A549 (cell line): ENCODE measurements around the gene TXNIP. TPM values are rescaled to one million over a fixed set of nuclear protein-coding genes. Genes with fewer than 3 reads are reported as not detected.

Experiments used
- ATAC-seq, 2 experiments: fragments of 200-7000 bp in 1 of 2; fragments of >200 bp in 1 of 2; cut with Nextera tagmentation in 1 of 2; cut with Tn5 transposase in 1 of 2; 3 replicates each; pipeline versions ENCODE4 v1.8.0 to v1.9.1; 2018 to 2020; ENCODE audit warnings: mild to moderate bottlenecking in 1 of 2, moderate library complexity in 1 of 2
- CTCF ChIA-PET: fragments of 300-600 bp; sonication (Branson Sonifier 250); formaldehyde crosslinking; extraction: SDS; loops from one replicate; lab custom pipeline; 2021; ENCODE audit warnings: antibody characterized with exemption, inconsistent platforms; lab: Yijun Ruan, JAX
- POLR2A ChIA-PET: fragments of 350-600 bp; formaldehyde crosslinking; extraction: SDS; loops from one replicate; lab custom pipeline; 2021; ENCODE audit warnings: antibody characterized with exemption, inconsistent platforms; lab: Yijun Ruan, JAX
- DNase-seq, 2 experiments: peaks; one replicate each; pipeline versions ENCODE4 v3.0.0 to v3.0.0-alpha.2; 2011 to 2016; ENCODE audit warnings: low read depth in 1 of 2, low spot score in 1 of 2
- FAIRE-seq: peaks from 2 replicates; lab custom pipeline; 2011; peaks lifted over from hg19 to GRCh38; lab: Jason Lieb, UNC
- H3K27ac ChIP-seq, 2 experiments: fragments of >200 bp; sonication (Bioruptor Twin); formaldehyde crosslinking; 3 replicates each; pipeline ENCODE4 v1.5.1; 2016 to 2017
- H3K4me1 ChIP-seq: fragments of >200 bp; sonication (Bioruptor Twin); formaldehyde crosslinking; 3 replicates; pipeline ENCODE4 v1.6.1; 2016
- H3K4me2 ChIP-seq: fragments of >200 bp; sonication (Bioruptor Twin); formaldehyde crosslinking; 3 replicates; pipeline ENCODE4 v1.6.1; 2016
- H3K4me3 ChIP-seq: fragments of >200 bp; sonication (Bioruptor Twin); formaldehyde crosslinking; 3 replicates; pipeline ENCODE4 v1.5.1; 2016
- H3K9me3 ChIP-seq: fragments of >200 bp; sonication (Bioruptor Twin); formaldehyde crosslinking; 3 replicates; pipeline ENCODE4 v1.6.1; 2016
- ATOH8 ChIP-seq: fragments of 250-450 bp; sonication (Bioruptor Pico); IDR thresholded peaks from 2 replicates; pipeline ENCODE4 v1.5.0; 2020; ENCODE audit warnings: low read depth, mild to moderate bottlenecking, moderate library complexity
- BHLHE40 ChIP-seq: IDR thresholded peaks from 2 replicates; pipeline ENCODE4 v1.6.1; 2012; ENCODE audit warnings: low read depth, low read length, inconsistent platforms
- CEBPB ChIP-seq, 2 experiments: fragments of >200 bp in 1 of 2; sonication (Bioruptor Twin) in 1 of 2; formaldehyde crosslinking in 1 of 2; IDR thresholded peaks; 2 replicates each; pipeline ENCODE4 v1.6.1; 2012 to 2016
- CHD2 ChIP-seq: fragments of 150-350 bp; IDR thresholded peaks from 2 replicates; pipeline ENCODE4 v1.6.1; 2014; ENCODE audit warnings: low read length; ENCODE audit not compliant: partially characterized antibody
- CHD4 ChIP-seq: fragments of 200-600 bp; sonication (generic); IDR thresholded peaks from 2 replicates; pipeline ENCODE4 v1.6.1; 2016; ENCODE audit warnings: antibody characterized with exemption, mild to moderate bottlenecking, borderline replicate concordance
- E2F6 ChIP-seq: IDR thresholded peaks from 2 replicates; pipeline ENCODE4 v1.6.1; 2012; ENCODE audit warnings: low read depth, borderline replicate concordance
- EHMT2 ChIP-seq: fragments of 200-600 bp; sonication (generic); IDR thresholded peaks from 2 replicates; pipeline ENCODE4 v1.6.1; 2016; ENCODE audit warnings: antibody characterized with exemption, low read depth, mild to moderate bottlenecking, moderate library complexity
- EP300 ChIP-seq, 2 experiments: fragments of >200 bp; sonication (Bioruptor Twin); formaldehyde crosslinking; IDR thresholded peaks; 2 replicates in 1 of 2; 3 replicates in 1 of 2; pipeline ENCODE4 v1.6.1; 2016 to 2017
- ESRRA ChIP-seq: fragments of 150-350 bp; IDR thresholded peaks from 2 replicates; pipeline ENCODE4 v1.6.1; 2014; ENCODE audit warnings: mild to moderate bottlenecking, low read length, borderline replicate concordance
- FOSB ChIP-seq: fragments of 250-450 bp; sonication (Bioruptor Pico); IDR thresholded peaks from 2 replicates; pipeline ENCODE4 v1.5.0; 2020; ENCODE audit warnings: mild to moderate bottlenecking, moderate library complexity
- FOSL2 ChIP-seq, 2 experiments: fragments of 450-650 bp in 1 of 2; fragments of >200 bp in 1 of 2; sonication (Bioruptor Twin) in 1 of 2; formaldehyde crosslinking; IDR thresholded peaks; 2 replicates each; pipeline versions ENCODE4 v1.5.0 to v1.6.1; 2016 to 2020; ENCODE audit warnings: mild to moderate bottlenecking in 1 of 2, moderate library complexity in 1 of 2
- FOXS1 ChIP-seq: fragments of 250-450 bp; sonication (Bioruptor Pico); IDR thresholded peaks from 2 replicates; pipeline ENCODE4 v1.5.0; 2020; ENCODE audit warnings: mild to moderate bottlenecking, moderate library complexity
- HDAC2 ChIP-seq: fragments of 200-600 bp; sonication (generic); IDR thresholded peaks from 2 replicates; pipeline ENCODE4 v1.6.1; 2016
- HOXB13 ChIP-seq: fragments of 250-450 bp; sonication (Bioruptor Pico); IDR thresholded peaks from 2 replicates; pipeline ENCODE4 v1.5.0; 2020; ENCODE audit warnings: low read depth, mild to moderate bottlenecking, moderate library complexity
- HOXB5 ChIP-seq: fragments of 250-450 bp; sonication (Bioruptor Pico); IDR thresholded peaks from 2 replicates; pipeline ENCODE4 v1.5.0; 2020; ENCODE audit warnings: mild to moderate bottlenecking, moderate library complexity
- JUNB ChIP-seq: fragments of >200 bp; sonication (Bioruptor Twin); formaldehyde crosslinking; IDR thresholded peaks from 2 replicates; pipeline ENCODE4 v1.6.1; 2016
- MAFK ChIP-seq: fragments of 450-650 bp; IDR thresholded peaks from 2 replicates; pipeline ENCODE4 v1.6.1; 2014; ENCODE audit not compliant: partially characterized antibody
- MYC ChIP-seq: IDR thresholded peaks from 2 replicates; pipeline ENCODE4 v1.6.1; 2012; ENCODE audit warnings: mild to moderate bottlenecking, inconsistent platforms, low read length, improper control_type of control experiment, borderline replicate concordance
- NFE2L2 ChIP-seq: fragments of 150-350 bp; conservative IDR thresholded peaks from 2 replicates; pipeline ENCODE4 v1.6.1; 2014; ENCODE audit warnings: low read length
- NR3C1 ChIP-seq: fragments of >200 bp; sonication (Bioruptor Twin); formaldehyde crosslinking; IDR thresholded peaks from 3 replicates; pipeline ENCODE4 v1.6.1; 2017
- POLR2A ChIP-seq: IDR thresholded peaks from 2 replicates; pipeline ENCODE4 v1.6.1; 2012; ENCODE audit warnings: mild to moderate bottlenecking, low read length
- RAD21 ChIP-seq, 2 experiments: fragments of >200 bp in 1 of 2; sonication (Bioruptor Twin) in 1 of 2; formaldehyde crosslinking in 1 of 2; IDR thresholded peaks in 1 of 2; conservative IDR thresholded peaks in 1 of 2; 2 replicates in 1 of 2; 3 replicates in 1 of 2; pipeline ENCODE4 v1.6.1; 2012 to 2018; ENCODE audit warnings: inconsistent platforms in 1 of 2
- RFX5 ChIP-seq: fragments of 450-650 bp; IDR thresholded peaks from 2 replicates; pipeline ENCODE4 v1.7.1; 2014; ENCODE audit warnings: antibody characterized with exemption, mild to moderate bottlenecking, moderate library complexity
- RNF2 ChIP-seq: fragments of 200-600 bp; sonication (generic); IDR thresholded peaks from 2 replicates; pipeline ENCODE4 v1.6.1; 2016; ENCODE audit warnings: low read depth, mild to moderate bottlenecking, antibody characterized with exemption, moderate library complexity, borderline replicate concordance
- SREBF2 ChIP-seq: fragments of 450-650 bp; IDR thresholded peaks from 2 replicates; pipeline ENCODE4 v1.6.1; 2014; ENCODE audit warnings: mild to moderate bottlenecking, moderate library complexity
- TFCP2L1 ChIP-seq: fragments of 250-450 bp; sonication (Bioruptor Pico); IDR thresholded peaks from 2 replicates; pipeline ENCODE4 v1.5.0; 2021; ENCODE audit warnings: mild to moderate bottlenecking
- ZC3H11A ChIP-seq: fragments of 450-650 bp; IDR thresholded peaks from 2 replicates; pipeline ENCODE4 v1.6.1; 2014; ENCODE audit warnings: antibody characterized with exemption, mild to moderate bottlenecking
- ZFP36 ChIP-seq: fragments of 450-650 bp; IDR thresholded peaks from 2 replicates; pipeline ENCODE4 v1.6.1; 2014; ENCODE audit warnings: borderline replicate concordance; ENCODE audit not compliant: partially characterized antibody
- ZNF302 ChIP-seq: fragments of 250-450 bp; sonication (Bioruptor Pico); IDR thresholded peaks from 2 replicates; pipeline ENCODE4 v1.9.0; 2021; ENCODE audit warnings: inconsistent platforms, mild to moderate bottlenecking, moderate library complexity
- ZSCAN20 ChIP-seq: fragments of 250-450 bp; sonication (Bioruptor Pico); IDR thresholded peaks from 2 replicates; pipeline ENCODE4 v1.8.0; 2022; ENCODE audit warnings: mild to moderate bottlenecking, moderate library complexity
- whole genome bisulfite sequencing: methylation state at CpG from one replicate; pipeline ENCODE4 v1.1.6; 2017; ENCODE audit errors: missing lambda C conversion rate; 5-methylcytosine and 5-hydroxymethylcytosine counted together
- polyA minus RNA-seq: library from RNA; depleted of rRNA, polyadenylated mRNA; stranded (reverse); fragments of >200 nt; gene quantifications from 2 replicates; pipeline ENCODE4 v1.2.3, GENCODE V29; 2011; rRNA and poly(A)+ RNA removed
- polyA plus RNA-seq, 4 experiments: library from polyadenylated mRNA; depleted of rRNA in 3 of 4; stranded (reverse); fragments of >200 nt; fragmentation: RNase III in 1 of 4; extraction: RNeasy Plus Mini Kit Qiagen cat#74134 plus additional on column Dnase treatment in 1 of 4; gene quantifications; 2 replicates in 3 of 4; 3 replicates in 1 of 4; pipeline ENCODE4 v1.2.3, GENCODE V29; 2011 to 2017
- TF ChIP-seq, protein P1 (sequence below): fragments of 150-350 bp; IDR thresholded peaks from 2 replicates; pipeline ENCODE4 v1.6.1; 2014; ENCODE audit warnings: low read depth, mild to moderate bottlenecking, low read length
- TF ChIP-seq, protein P2 (sequence below): IDR thresholded peaks from 2 replicates; pipeline ENCODE4 v1.6.1; 2012
- TF ChIP-seq, protein P3 (sequence below): fragments of >200 bp; sonication (Bioruptor Twin); formaldehyde crosslinking; IDR thresholded peaks from 3 replicates; pipeline ENCODE4 v1.5.1; 2016
- TF ChIP-seq, protein P4 (sequence below): fragments of >200 bp; sonication (Bioruptor Twin); formaldehyde crosslinking; IDR thresholded peaks from 2 replicates; pipeline ENCODE4 v1.6.1; 2016

Gene TXNIP, protein sequence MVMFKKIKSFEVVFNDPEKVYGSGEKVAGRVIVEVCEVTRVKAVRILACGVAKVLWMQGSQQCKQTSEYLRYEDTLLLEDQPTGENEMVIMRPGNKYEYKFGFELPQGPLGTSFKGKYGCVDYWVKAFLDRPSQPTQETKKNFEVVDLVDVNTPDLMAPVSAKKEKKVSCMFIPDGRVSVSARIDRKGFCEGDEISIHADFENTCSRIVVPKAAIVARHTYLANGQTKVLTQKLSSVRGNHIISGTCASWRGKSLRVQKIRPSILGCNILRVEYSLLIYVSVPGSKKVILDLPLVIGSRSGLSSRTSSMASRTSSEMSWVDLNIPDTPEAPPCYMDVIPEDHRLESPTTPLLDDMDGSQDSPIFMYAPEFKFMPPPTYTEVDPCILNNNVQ
- polyA plus RNA-seq (2011; rRNA removed) (3.1 and 3.3 TPM in 2 replicates), polyA plus RNA-seq (2017; fragmentation: RNase III; extraction: RNeasy Plus Mini Kit Qiagen cat#74134 plus additional on column Dnase treatment) (0.05 to 0.11 TPM in 2 of 3 replicates, not detected in the other), polyA minus RNA-seq (4.3 and 4.7 TPM in 2 replicates)
- 0.06 and 0.08 TPM in 2 replicates for polyA plus RNA-seq (2012; cell fraction: cytosol; rRNA removed)
- polyA plus RNA-seq (2012; cell fraction: nucleus; rRNA removed), result 0.05 and 0.09 TPM in 2 replicates

- Histone ChIP-seq H3K9me3 (no peaks in the 10 kb centered on the region), H3K4me1 (peaks cover 7% of the 10 kb centered on the region; the same call in 1 of the 3 replicates), H3K4me2 (peak within 1 kb of the TSS; percentile 83), H3K4me3 (peak within 1 kb of the TSS; percentile 42), H3K27ac (peak within 1 kb of the TSS; percentile 46 to 68; a peak in 4 of 6 replicates)
- FAIRE-seq (no peak), ATAC-seq (peak; percentile 100), DNase-seq (peak; percentile 87 to 99)
- 5% methylated on average over 29 of the region's 30 CpGs for WGBS
- ChIA-PET POLR2A (interaction anchor here (0.6 kb wide), 1 partner anchor 10 kb away, joined by 3 read pairs; no protein-coding TSS in a partner anchor), CTCF (interaction anchor here (0.9 to 24.2 kb wide), 4 partner anchors 15 to 151 kb away, joined by 5 to 566 read pairs (median 78); partner anchors contain the start of genes HJV and NUDT17)
- TF ChIP-seq ZFP36 (no peak), JUNB (no peak), HDAC2 (no peak; the same call in 1 of the 2 replicates), FOSL2 (IDR thresholded peaks at IDR 0.05) (no peak), FOSL2 (CRISPR knock-in tag; IDR thresholded peaks at IDR 0.05) (no peak), BHLHE40 (peak; percentile 91), MAFK (peak; percentile 33), FOXS1 (no peak), MYC (0 out of 2 replicates have a peak, but pooled peaks have one; percentile 53), HOXB5 (0 out of 2 replicates have a peak, but pooled peaks have one; percentile 33), NFE2L2 (no peak), SREBF2 (no peak), CHD2 (no peak), RAD21 (conservative IDR thresholded peaks at IDR 0.05 in 1 of 2, IDR thresholded peaks at IDR 0.05 in 1 of 2) (no peak), ATOH8 (CRISPR knock-in tag) (no peak), ZC3H11A (no peak), CEBPB (IDR thresholded peaks at IDR 0.05) (no peak), HOXB13 (CRISPR knock-in tag) (peak; percentile 61; the same call in 1 of the 2 replicates), NR3C1 (no peak), E2F6 (peak; percentile 95), TFCP2L1 (CRISPR knock-in tag) (no peak), POLR2A (no peak), CHD4 (no peak), ZNF302 (CRISPR knock-in tag) (no peak), EHMT2 (no peak), RNF2 (no peak; the same call in 1 of the 2 replicates), RFX5 (no peak), EP300 (IDR thresholded peaks at IDR 0.05) (no peak), ESRRA (no peak), FOSB (CRISPR knock-in tag) (no peak), ZSCAN20 (CRISPR knock-in tag) (no peak)
- TF ChIP-seq, protein P1, sequence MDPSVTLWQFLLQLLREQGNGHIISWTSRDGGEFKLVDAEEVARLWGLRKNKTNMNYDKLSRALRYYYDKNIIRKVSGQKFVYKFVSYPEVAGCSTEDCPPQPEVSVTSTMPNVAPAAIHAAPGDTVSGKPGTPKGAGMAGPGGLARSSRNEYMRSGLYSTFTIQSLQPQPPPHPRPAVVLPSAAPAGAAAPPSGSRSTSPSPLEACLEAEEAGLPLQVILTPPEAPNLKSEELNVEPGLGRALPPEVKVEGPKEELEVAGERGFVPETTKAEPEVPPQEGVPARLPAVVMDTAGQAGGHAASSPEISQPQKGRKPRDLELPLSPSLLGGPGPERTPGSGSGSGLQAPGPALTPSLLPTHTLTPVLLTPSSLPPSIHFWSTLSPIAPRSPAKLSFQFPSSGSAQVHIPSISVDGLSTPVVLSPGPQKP, result no peak
- TF ChIP-seq, protein P2, sequence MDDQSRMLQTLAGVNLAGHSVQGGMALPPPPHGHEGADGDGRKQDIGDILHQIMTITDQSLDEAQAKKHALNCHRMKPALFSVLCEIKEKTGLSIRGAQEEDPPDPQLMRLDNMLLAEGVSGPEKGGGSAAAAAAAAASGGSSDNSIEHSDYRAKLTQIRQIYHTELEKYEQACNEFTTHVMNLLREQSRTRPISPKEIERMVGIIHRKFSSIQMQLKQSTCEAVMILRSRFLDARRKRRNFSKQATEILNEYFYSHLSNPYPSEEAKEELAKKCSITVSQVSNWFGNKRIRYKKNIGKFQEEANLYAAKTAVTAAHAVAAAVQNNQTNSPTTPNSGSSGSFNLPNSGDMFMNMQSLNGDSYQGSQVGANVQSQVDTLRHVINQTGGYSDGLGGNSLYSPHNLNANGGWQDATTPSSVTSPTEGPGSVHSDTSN, result no peak
- TF ChIP-seq, protein P3, sequence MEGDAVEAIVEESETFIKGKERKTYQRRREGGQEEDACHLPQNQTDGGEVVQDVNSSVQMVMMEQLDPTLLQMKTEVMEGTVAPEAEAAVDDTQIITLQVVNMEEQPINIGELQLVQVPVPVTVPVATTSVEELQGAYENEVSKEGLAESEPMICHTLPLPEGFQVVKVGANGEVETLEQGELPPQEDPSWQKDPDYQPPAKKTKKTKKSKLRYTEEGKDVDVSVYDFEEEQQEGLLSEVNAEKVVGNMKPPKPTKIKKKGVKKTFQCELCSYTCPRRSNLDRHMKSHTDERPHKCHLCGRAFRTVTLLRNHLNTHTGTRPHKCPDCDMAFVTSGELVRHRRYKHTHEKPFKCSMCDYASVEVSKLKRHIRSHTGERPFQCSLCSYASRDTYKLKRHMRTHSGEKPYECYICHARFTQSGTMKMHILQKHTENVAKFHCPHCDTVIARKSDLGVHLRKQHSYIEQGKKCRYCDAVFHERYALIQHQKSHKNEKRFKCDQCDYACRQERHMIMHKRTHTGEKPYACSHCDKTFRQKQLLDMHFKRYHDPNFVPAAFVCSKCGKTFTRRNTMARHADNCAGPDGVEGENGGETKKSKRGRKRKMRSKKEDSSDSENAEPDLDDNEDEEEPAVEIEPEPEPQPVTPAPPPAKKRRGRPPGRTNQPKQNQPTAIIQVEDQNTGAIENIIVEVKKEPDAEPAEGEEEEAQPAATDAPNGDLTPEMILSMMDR, result no peak
- TF ChIP-seq, protein P4, sequence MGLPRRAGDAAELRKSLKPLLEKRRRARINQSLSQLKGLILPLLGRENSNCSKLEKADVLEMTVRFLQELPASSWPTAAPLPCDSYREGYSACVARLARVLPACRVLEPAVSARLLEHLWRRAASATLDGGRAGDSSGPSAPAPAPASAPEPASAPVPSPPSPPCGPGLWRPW, result no peak
Measured at GRCh38 chr1:145996433-145997015, at the start of gene TXNIP. Gene TXNIP, minus strand, starts transcription at chr1:145996579. Its CDS starts 313 bp downstream, at chr1:145996266.
